Right cardiac atrium (tissue), 5 donors: ENCODE results near the gene PLXNA2. TPM values are rescaled to one million over a fixed set of nuclear protein-coding genes. Genes with fewer than 3 reads are reported as not detected.
A peak's percentile ranks its signal among the peaks of the same experiment; 100 is the strongest.

Experiments
- ATAC-seq, 2 donors: fragments of 200-7000 bp; cut with Tn5 transposase; one replicate each; pipeline versions ENCODE4 v1.8.0 to v1.9.1; 2020; ENCODE audit warnings: moderate library complexity in 2 of 2, mild to moderate bottlenecking in 1 of 2
- DNase-seq, 3 donors: peaks; one replicate each; pipeline ENCODE4 v3.0.0-alpha.2; 2020
- H3K27ac ChIP-seq: one replicate; pipeline ENCODE4 v1.5.1; 2013; ENCODE audit warnings: mild to moderate bottlenecking, low read length, control low read depth, moderate library complexity
- H3K27me3 ChIP-seq: one replicate; pipeline ENCODE4 v1.6.1; 2013; ENCODE audit not compliant: control insufficient read depth, insufficient read depth
- H3K4me1 ChIP-seq: one replicate; pipeline ENCODE4 v1.6.1; 2013; ENCODE audit warnings: low read length; ENCODE audit not compliant: control insufficient read depth, insufficient read depth
- H3K4me3 ChIP-seq: one replicate; pipeline ENCODE4 v1.5.1; 2013; ENCODE audit warnings: low read length, control low read depth
- H3K9me3 ChIP-seq: one replicate; pipeline ENCODE4 v1.6.1; 2013; ENCODE audit warnings: low read length; ENCODE audit not compliant: control insufficient read depth
- WGBS: extraction: QIAGEN DNeasy Blood & Tissue Kit; methylation state at CpG from one replicate; pipeline ENCODE4 v1.1.7; 2013; 5-methylcytosine and 5-hydroxymethylcytosine counted together
- intact Hi-C, 4 donors: fragments of 100-400 bp; cut with DNase I; formaldehyde crosslinking; loops; one replicate each; pipeline versions ENCODE4 v1.11.0 to v1.14.0; 2022 to 2023
- polyA plus RNA-seq: library from polyadenylated mRNA; stranded (reverse); fragments of 200-250 nt; gene quantifications from one replicate; pipeline ENCODE4 v1.2.3, GENCODE V29; 2013
- total RNA-seq, 4 donors: library from RNA; stranded (reverse); fragmentation: NEBNext Ultra II Directional; extraction: Animal tissue kit (Norgen Biotek cat#: 25700); gene quantifications; one replicate each; pipeline ENCODE4 v1.2.1, GENCODE V29; 2021
- donor health status: healthy with polysubstance abuse.
- donor health status: DM: no; HTN: yes; CAD: no.
- donor health status: DM: no; HTN: no; CAD: no.
- donor health status: DM: no; HTN: yes; CAD: no; lungs with severe emphysema.
- donor health status: DM: yes; HTN: yes; CAD: no.

Gene PLXNA2
- total and polyA plus RNA-seq, 5 donors, result 7.3 to 26.6 (median 16.4) TPM

DNA sequence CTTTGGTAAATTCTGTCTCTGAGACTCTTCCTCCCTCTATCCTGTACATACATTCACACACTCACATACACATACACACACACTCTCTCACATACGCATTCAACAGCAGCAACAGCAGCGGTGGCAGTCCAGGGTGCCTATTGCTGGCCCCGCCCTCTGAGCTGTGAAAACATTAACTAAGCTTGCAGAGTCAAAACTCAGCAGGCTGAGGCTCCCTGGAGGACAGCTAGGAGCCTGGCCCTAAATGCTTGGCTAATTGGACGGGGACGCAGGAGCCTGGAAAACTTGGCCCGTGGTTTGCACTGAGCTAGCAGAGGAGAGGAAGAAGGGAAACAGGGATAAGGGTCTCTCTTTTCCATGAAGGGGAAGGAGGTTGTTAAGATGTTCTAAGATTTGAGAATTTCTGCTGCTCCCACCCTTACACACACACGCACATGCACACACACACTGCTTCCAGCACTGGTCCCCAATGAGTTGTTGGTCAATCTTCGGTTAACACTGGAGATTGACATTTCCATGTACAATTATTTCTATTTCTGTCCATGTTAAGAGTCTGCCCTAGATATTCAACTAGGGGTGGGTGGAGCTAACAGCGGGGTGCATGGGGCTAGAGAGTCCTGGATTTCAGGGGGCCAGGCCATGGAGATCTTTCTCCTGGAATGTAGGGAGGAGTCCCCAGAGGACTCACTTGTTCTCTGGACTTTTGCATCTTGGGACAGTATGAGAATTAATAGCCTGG, 94.2 kb downstream of the PLXNA2 start:
- DNase-seq, result peak; percentile 63 to 87 (median 81)
- Histone ChIP-seq H3K27ac (no peak overlapping the region), H3K4me3 (no peak overlapping the region), H3K9me3 (no peaks in the 10 kb centered on the region), H3K27me3 (no peaks in the 10 kb centered on the region), H3K4me1 (peaks cover 20% of the 10 kb centered on the region)
- intact Hi-C loops, result loop anchor here in 1 of 4 donors (10.0 kb wide), 1 partner anchor 95 kb away; the partner anchor contains the start of gene PLXNA2
- peak; percentile 57 to 77 for ATAC-seq
- whole genome bisulfite sequencing, result 52% methylated on average over 9 of the region's 9 CpGs

DNA sequence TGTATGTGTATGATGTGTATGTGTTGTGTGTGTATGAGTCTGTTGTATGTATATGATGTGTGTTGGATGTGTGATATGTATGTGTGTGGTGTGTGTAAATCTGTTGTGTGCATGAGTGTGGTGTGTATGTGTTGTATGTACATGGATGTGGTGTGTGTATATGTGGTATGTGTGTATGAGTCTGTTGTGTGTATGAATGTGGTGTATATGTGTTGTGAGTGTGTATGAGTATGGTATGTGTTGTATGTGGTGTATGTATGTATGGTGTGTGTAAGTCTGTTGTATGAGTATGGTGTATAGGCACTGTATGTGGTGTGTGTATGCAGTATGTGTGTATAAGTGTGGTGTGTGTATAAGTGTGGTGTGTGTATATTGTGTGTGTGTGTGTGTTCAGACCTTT, 95.0 kb downstream of the PLXNA2 start:
- no peaks in the 10 kb centered on the region for H3K9me3 ChIP-seq
- H3K27ac ChIP-seq, result no peak overlapping the region
- peaks cover 16% of the 10 kb centered on the region for H3K4me1 ChIP-seq

DNA sequence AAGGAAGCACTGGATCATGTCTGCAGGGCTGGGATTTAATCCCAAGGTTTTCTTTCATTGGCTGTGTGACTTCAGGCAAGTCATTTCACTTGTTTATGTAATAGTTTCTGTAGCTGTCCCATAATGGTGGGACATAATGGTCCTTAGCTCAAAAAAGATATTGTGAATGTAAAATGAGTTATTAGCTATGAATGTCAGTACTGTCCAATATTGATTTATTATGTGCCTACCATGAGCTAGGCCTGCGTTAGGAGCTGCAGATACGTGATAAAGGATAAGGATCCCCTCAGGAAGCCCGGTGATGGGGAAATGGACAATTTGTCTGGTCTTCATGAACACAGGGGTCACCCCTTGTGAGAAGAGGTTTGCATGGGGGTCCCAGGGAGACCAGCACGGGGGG, 95.8 kb downstream of the PLXNA2 start:
- Histone ChIP-seq H3K27me3 (no peaks in the 10 kb centered on the region), H3K4me3 (no peak overlapping the region), H3K9me3 (no peaks in the 10 kb centered on the region), H3K4me1 (peaks cover 13% of the 10 kb centered on the region), H3K27ac (no peak overlapping the region)
- 94% methylated on average over 4 of the region's 4 CpGs for WGBS
- no peak for DNase-seq
- intact Hi-C loops, result no loop called here
- ATAC-seq, result no peak

More for the DNA sequence above, 95.0 kb downstream of the PLXNA2 start:
- no peaks in the 10 kb centered on the region for H3K27me3 ChIP-seq
- no peak for ATAC-seq
- no peak for DNase-seq
- intact Hi-C loops, result no loop called here
- no peak overlapping the region for H3K4me3 ChIP-seq

GRCh38 chr1:208146650-208147049, 97.5 kb downstream of the PLXNA2 start:
- intact Hi-C loops, result no loop called here
- no peak for DNase-seq
- Histone ChIP-seq H3K9me3 (no peaks in the 10 kb centered on the region), H3K4me1 (peaks cover 8% of the 10 kb centered on the region), H3K27ac (no peak overlapping the region), H3K4me3 (no peak overlapping the region), H3K27me3 (no peaks in the 10 kb centered on the region)
- ATAC-seq, result no peak
- WGBS, result 89% methylated on average over 3 of the region's 3 CpGs

GRCh38 chr1:208145167-208145566, 99.0 kb downstream of the PLXNA2 start:
- DNase-seq (peak in 1 of 3 donors; percentile 60), ATAC-seq (no peak)
- H3K4me3 ChIP-seq, result no peak overlapping the region
- peaks cover 5% of the 10 kb centered on the region for H3K4me1 ChIP-seq
- intact Hi-C loops, result no loop called here
- H3K27ac ChIP-seq, result no peak overlapping the region
- 76% methylated on average over 3 of the region's 3 CpGs for WGBS
- no peaks in the 10 kb centered on the region for H3K9me3 ChIP-seq
- no peaks in the 10 kb centered on the region for H3K27me3 ChIP-seq

- DNase-seq (no peak), ATAC-seq (peak in 1 of 2 donors; percentile 42)
- Histone ChIP-seq H3K27me3 (no peaks in the 10 kb centered on the region), H3K27ac (no peak overlapping the region), H3K4me3 (no peak overlapping the region), H3K4me1 (peaks cover 3% of the 10 kb centered on the region), H3K9me3 (no peaks in the 10 kb centered on the region)
- WGBS, result 71% methylated on average over 5 of the region's 5 CpGs
- intact Hi-C loops, result no loop called here
Observed at GRCh38 chr1:208142590-208143382, 101.4 kb downstream of the PLXNA2 start.

- Histone ChIP-seq H3K9me3 (no peaks in the 10 kb centered on the region), H3K4me1 (peaks cover 3% of the 10 kb centered on the region), H3K27me3 (no peaks in the 10 kb centered on the region), H3K27ac (no peak overlapping the region), H3K4me3 (no peak overlapping the region)
- DNase-seq (no peak), ATAC-seq (peak in 1 of 2 donors; percentile 10)
- intact Hi-C loops, result no loop called here
- 79% methylated on average over 5 of the region's 5 CpGs for WGBS
Observed at GRCh38 chr1:208141610-208142192, 102.5 kb downstream of the PLXNA2 start.

DNA sequence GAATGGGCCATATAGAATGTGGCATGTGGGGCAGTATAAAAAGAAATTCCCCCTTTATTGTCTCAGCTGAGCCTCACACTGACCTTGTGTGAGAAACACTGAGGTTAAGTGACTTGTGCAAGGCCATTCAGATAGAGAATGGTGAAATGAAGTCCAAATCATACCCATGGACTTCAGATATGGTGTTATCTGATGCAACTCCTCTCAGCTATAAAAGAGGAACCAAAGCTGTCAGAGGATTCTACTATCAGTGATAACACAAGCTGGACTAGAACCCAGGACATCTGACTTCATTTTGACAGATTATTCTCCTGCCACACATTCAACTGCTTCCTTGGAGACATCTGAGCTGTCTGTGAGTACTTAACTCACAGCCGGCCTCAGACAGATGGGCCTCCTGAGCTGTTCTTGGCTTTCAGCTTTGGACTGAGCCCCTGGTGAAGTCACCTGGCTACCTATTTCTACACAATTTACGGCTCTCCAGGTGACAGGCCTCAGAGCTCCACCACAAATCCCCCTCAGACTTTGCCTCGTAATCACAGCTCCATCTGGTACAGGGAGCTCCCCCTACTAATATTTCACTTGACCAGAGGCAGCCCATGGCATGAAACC, 104.6 kb downstream of the PLXNA2 start:
- Histone ChIP-seq H3K4me3 (no peak overlapping the region), H3K4me1 (no peaks in the 10 kb centered on the region), H3K9me3 (no peaks in the 10 kb centered on the region), H3K27me3 (no peaks in the 10 kb centered on the region), H3K27ac (no peak overlapping the region)
- ATAC-seq (no peak), DNase-seq (no peak)
- WGBS, result 92% methylated on average over 3 of the region's 3 CpGs
- intact Hi-C loops, result loop anchor here in 1 of 4 donors (10.0 kb wide), 1 partner anchor 105 kb away; the partner anchor contains the start of gene PLXNA2

GRCh38 chr1:208137193-208137592, 107.0 kb downstream of the PLXNA2 start:
- no peaks in the 10 kb centered on the region for H3K4me1 ChIP-seq
- H3K4me3 ChIP-seq, result no peak overlapping the region
- H3K27me3 ChIP-seq, result no peaks in the 10 kb centered on the region
- WGBS, result 85% methylated on average over 4 of the region's 4 CpGs
- intact Hi-C loops, result loop anchor here in 1 of 4 donors (10.0 kb wide), 1 partner anchor 108 kb away; the partner anchor contains the start of gene PLXNA2
- no peaks in the 10 kb centered on the region for H3K9me3 ChIP-seq
- DNase-seq, result no peak
- H3K27ac ChIP-seq, result no peak overlapping the region
- no peak for ATAC-seq

DNA sequence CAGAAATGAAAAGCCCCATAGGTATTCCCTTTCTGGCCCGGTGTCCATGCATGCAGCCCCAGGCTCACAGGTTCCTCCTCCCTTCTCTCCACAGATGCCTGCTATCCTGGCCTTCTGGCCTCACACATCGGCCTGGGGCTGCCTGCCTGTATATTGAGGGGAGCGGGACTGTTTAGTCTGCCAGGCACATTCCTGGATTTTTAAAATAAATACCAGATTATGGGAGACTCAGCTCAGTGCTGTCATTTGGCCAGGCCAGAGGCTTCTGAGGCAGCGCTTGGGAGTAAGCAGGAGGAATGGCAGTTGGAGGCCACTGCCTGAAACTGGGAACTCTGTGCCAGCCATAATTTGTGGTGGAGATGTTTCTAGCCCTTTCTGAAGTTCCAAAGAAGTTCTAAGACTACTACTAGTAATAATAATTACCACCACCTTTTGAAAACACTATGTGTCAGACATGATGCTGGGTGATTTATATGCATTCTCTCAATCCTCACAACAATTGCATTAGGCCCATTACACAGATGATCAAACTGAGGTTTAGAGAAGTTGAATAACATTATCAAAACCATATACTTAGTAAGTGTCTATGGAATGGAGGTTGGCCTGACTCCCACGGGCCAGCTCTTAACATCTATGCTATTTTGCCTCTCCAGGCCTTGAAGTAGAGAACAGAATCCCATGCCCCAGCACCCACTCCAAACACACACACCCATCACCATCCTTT, 107.6 kb downstream of the PLXNA2 start:
- Histone ChIP-seq H3K27ac (no peak overlapping the region), H3K4me1 (no peaks in the 10 kb centered on the region), H3K4me3 (no peak overlapping the region), H3K9me3 (no peaks in the 10 kb centered on the region), H3K27me3 (no peaks in the 10 kb centered on the region)
- ATAC-seq, result no peak
- DNase-seq, result peak in 1 of 3 donors; percentile 55
- intact Hi-C loops, result loop anchor here in 1 of 4 donors (10.0 kb wide), 1 partner anchor 108 kb away; the partner anchor contains the start of gene PLXNA2
- 78% methylated on average over 5 of the region's 5 CpGs for WGBS
